ENCODE measurements around the gene WNT6.

WNT6 gene

GRCh38 chr2:218894151-218894879, 34.7 kb downstream of the WNT6 start:
- Histone ChIP-seq H3K4me3 (ENCODE audit: low read depth, low read length) (no peak overlapping the region), H2AFZ (no peak overlapping the region), H3K4me1 (peaks cover 7% of the 10 kb centered on the region), H3K9ac (no peak overlapping the region), H3K4me2 (ENCODE audit: low read length) (no peak overlapping the region), H3K27ac (no peak overlapping the region), H3K79me2 (no peaks in the 10 kb centered on the region), H3K27me3 (ENCODE audit: control insufficient read depth, insufficient read depth, low read length) (peaks cover 8% of the 10 kb centered on the region), H3K9me3 (ENCODE audit: control insufficient read depth, low read length) (no peaks in the 10 kb centered on the region), H3K36me3 (ENCODE audit: control insufficient read depth, insufficient read depth, low read length) (no peaks in the 10 kb centered on the region)
- TF ChIP-seq, protein P1, sequence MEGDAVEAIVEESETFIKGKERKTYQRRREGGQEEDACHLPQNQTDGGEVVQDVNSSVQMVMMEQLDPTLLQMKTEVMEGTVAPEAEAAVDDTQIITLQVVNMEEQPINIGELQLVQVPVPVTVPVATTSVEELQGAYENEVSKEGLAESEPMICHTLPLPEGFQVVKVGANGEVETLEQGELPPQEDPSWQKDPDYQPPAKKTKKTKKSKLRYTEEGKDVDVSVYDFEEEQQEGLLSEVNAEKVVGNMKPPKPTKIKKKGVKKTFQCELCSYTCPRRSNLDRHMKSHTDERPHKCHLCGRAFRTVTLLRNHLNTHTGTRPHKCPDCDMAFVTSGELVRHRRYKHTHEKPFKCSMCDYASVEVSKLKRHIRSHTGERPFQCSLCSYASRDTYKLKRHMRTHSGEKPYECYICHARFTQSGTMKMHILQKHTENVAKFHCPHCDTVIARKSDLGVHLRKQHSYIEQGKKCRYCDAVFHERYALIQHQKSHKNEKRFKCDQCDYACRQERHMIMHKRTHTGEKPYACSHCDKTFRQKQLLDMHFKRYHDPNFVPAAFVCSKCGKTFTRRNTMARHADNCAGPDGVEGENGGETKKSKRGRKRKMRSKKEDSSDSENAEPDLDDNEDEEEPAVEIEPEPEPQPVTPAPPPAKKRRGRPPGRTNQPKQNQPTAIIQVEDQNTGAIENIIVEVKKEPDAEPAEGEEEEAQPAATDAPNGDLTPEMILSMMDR (IDR thresholded peaks at IDR 0.05), result no peak

DNA sequence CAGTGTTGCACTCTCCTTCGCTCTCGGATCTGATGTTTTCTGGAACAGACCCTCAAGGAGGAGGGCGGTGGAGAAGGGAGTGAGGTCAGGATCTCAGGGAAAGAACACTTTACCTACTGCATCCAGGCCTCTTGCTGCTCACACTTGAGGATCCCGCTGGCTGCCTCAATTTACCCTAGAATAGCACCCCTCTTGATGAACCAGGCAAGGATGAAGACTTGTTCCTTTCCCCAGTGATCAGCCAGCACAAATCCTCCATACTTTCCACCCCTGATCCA, 35.2 kb downstream of the WNT6 start:
- H3K27ac ChIP-seq, result no peak overlapping the region
- peaks cover 7% of the 10 kb centered on the region for H3K4me1 ChIP-seq

GRCh38 chr2:218895326-218895725, 35.7 kb downstream of the WNT6 start:
- H3K4me3 ChIP-seq (ENCODE audit: low read depth, low read length), result no peak overlapping the region
- H2AFZ ChIP-seq, result no peak overlapping the region
- peaks cover 7% of the 10 kb centered on the region for H3K4me1 ChIP-seq
- peaks cover 8% of the 10 kb centered on the region for H3K27me3 ChIP-seq (ENCODE audit: control insufficient read depth, insufficient read depth, low read length)
- no peaks in the 10 kb centered on the region for H3K36me3 ChIP-seq (ENCODE audit: control insufficient read depth, insufficient read depth, low read length)
- no peak overlapping the region for H3K27ac ChIP-seq
- no peak overlapping the region for H3K9ac ChIP-seq
- no peak overlapping the region for H3K4me2 ChIP-seq (ENCODE audit: low read length)
- TF ChIP-seq, protein P1 (IDR thresholded peaks at IDR 0.05), result no peak
- no peaks in the 10 kb centered on the region for H3K79me2 ChIP-seq
- no peaks in the 10 kb centered on the region for H3K9me3 ChIP-seq (ENCODE audit: control insufficient read depth, low read length)

More for the DNA sequence above, 35.2 kb downstream of the WNT6 start:
- no peaks in the 10 kb centered on the region for H3K36me3 ChIP-seq (ENCODE audit: control insufficient read depth, insufficient read depth, low read length)
- no peak overlapping the region for H2AFZ ChIP-seq
- TF ChIP-seq, protein P1 (IDR thresholded peaks at IDR 0.05), result no peak
- H3K9ac ChIP-seq, result no peak overlapping the region
- no peaks in the 10 kb centered on the region for H3K9me3 ChIP-seq (ENCODE audit: control insufficient read depth, low read length)
- no peak overlapping the region for H3K4me2 ChIP-seq (ENCODE audit: low read length)
- H3K27me3 ChIP-seq (ENCODE audit: control insufficient read depth, insufficient read depth, low read length), result peaks cover 8% of the 10 kb centered on the region
- H3K79me2 ChIP-seq, result no peaks in the 10 kb centered on the region
- H3K4me3 ChIP-seq (ENCODE audit: low read depth, low read length), result no peak overlapping the region

GRCh38 chr2:218895759-218896500, 36.3 kb downstream of the WNT6 start:
- no peak overlapping the region for H3K27ac ChIP-seq

More at GRCh38 chr2:218895759-218896500, 36.3 kb downstream of the WNT6 start:
- Histone ChIP-seq H3K36me3 (ENCODE audit: control insufficient read depth, insufficient read depth, low read length) (no peaks in the 10 kb centered on the region), H3K9me3 (ENCODE audit: control insufficient read depth, low read length) (no peaks in the 10 kb centered on the region), H3K9ac (no peak overlapping the region), H3K27me3 (ENCODE audit: control insufficient read depth, insufficient read depth, low read length) (peaks cover 8% of the 10 kb centered on the region), H3K4me3 (ENCODE audit: low read depth, low read length) (no peak overlapping the region), H3K4me1 (peaks cover 7% of the 10 kb centered on the region), H3K79me2 (no peaks in the 10 kb centered on the region), H3K4me2 (ENCODE audit: low read length) (no peak overlapping the region), H2AFZ (no peak overlapping the region)
- TF ChIP-seq, protein P1 (IDR thresholded peaks at IDR 0.05), result no peak

All from parathyroid adenoma (tissue), 2 donors.